H1 (cell line): ENCODE results near the gene CCDC183.

Source experiments
- ATF2 ChIP-seq: IDR thresholded peaks from 2 replicates; pipeline ENCODE4 v1.6.1; 2012; ENCODE audit warnings: low read length, inconsistent platforms
- BRCA1 ChIP-seq: IDR thresholded peaks from 2 replicates; pipeline ENCODE4 v1.6.1; 2012; ENCODE audit warnings: low read depth, low read length, improper control_type of control experiment
- CTCF ChIP-seq, 3 experiments: IDR thresholded peaks; 1 replicate in 2 of 3; 2 replicates in 1 of 3; pipeline versions ENCODE4 v1.5.1 to v1.6.1; 2011; ENCODE audit warnings: low read length in 3 of 3, mild to moderate bottlenecking in 3 of 3, inconsistent platforms in 2 of 3, low read depth in 1 of 3, moderate library complexity in 1 of 3; ENCODE audit not compliant: insufficient read depth in 1 of 3; ENCODE audit errors: control extremely low read depth in 1 of 3
- E2F6 ChIP-seq: IDR thresholded peaks from 2 replicates; pipeline ENCODE4 v1.6.1; 2012; ENCODE audit warnings: inconsistent platforms
- EZH2 ChIP-seq: fragments of 200-600 bp; sonication (generic); IDR thresholded peaks from 2 replicates; pipeline ENCODE4 v1.7.1; 2012; ENCODE audit warnings: low read depth, mild to moderate bottlenecking, moderate library complexity, low read length, inconsistent platforms; ENCODE audit not compliant: severe bottlenecking
- JUND ChIP-seq: IDR thresholded peaks from 2 replicates; pipeline ENCODE4 v1.6.1; 2011; ENCODE audit warnings: mild to moderate bottlenecking, improper control_type of control experiment, low read length
- POLR2AphosphoS5 ChIP-seq: IDR thresholded peaks from 2 replicates; pipeline ENCODE4 v1.6.1; 2011; ENCODE audit warnings: low read depth, low read length
- SAP30 ChIP-seq: fragments of 300-600 bp; sonication (generic); IDR thresholded peaks from 2 replicates; pipeline ENCODE4 v1.7.1; 2012; ENCODE audit warnings: low read length, moderate library complexity, mild to moderate bottlenecking, inconsistent platforms; ENCODE audit not compliant: insufficient read depth, insufficient replicate concordance
- SIX5 ChIP-seq: IDR thresholded peaks from 2 replicates; pipeline ENCODE4 v1.6.1; 2011; ENCODE audit warnings: mild to moderate bottlenecking, low read depth, low read length
- SUZ12 ChIP-seq: fragments of 200-600 bp; sonication (generic); IDR thresholded peaks from 2 replicates; pipeline ENCODE4 v1.6.1; 2012; ENCODE audit warnings: mild to moderate bottlenecking, inconsistent platforms, low read length, moderate library complexity, mixed read lengths
- TAF1 ChIP-seq: IDR thresholded peaks from 2 replicates; pipeline ENCODE4 v1.6.1; 2011; ENCODE audit warnings: mild to moderate bottlenecking, low read depth, low read length
- TBP ChIP-seq: IDR thresholded peaks from 2 replicates; pipeline ENCODE4 v1.6.1; 2011; ENCODE audit warnings: low read depth, low read length, improper control_type of control experiment

- TF ChIP-seq BRCA1 (no peak), POLR2AphosphoS5 (no peak), CTCF (IDR thresholded peaks at IDR 0.05; ENCODE audit: control extremely low read depth in 1 of 3, insufficient read depth in 1 of 3, low read depth in 1 of 3, low read length in 3 of 3) (no peak), ATF2 (no peak), JUND (no peak), SAP30 (no peak), EZH2 (no peak), TAF1 (no peak), TBP (no peak), SIX5 (no peak), SUZ12 (no peak), E2F6 (no peak)
These were observed 33.9 kb upstream of the CCDC183 start for GRCh38 chr9:136762221-136762691.
